ENCODE results near the gene GFOD1.

GFOD1 gene

DNA sequence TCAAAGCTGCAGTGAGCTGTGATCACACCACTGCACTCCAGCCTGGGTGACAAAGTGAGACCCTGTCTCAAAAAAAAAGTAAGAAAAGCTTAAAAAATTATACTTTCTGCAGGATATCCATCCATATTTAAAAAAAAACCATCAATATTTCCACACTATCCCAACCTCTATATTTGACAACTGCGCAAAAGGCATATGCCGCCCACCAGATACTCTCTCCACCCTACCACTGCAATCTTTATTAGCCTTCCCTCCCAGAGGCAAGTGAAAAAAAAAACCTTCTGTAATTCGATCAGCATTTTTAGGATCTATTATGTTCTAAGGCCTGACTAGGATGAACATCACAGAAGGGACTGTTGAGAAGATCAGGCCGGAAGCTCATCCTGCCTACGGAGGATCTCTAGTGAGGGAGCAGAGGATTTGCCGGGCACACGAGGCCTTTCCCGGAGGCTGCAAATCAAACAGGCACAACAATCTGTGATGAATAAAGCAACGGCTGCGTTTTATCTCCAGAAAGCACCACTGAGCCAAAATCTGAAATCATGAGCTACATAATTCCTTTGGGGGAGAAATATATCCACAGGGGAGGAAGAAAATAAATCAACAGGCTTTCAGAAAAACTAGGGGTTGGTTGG is 65.9 kb downstream of the GFOD1 start:
- FAIRE-seq, result no peak

DNA sequence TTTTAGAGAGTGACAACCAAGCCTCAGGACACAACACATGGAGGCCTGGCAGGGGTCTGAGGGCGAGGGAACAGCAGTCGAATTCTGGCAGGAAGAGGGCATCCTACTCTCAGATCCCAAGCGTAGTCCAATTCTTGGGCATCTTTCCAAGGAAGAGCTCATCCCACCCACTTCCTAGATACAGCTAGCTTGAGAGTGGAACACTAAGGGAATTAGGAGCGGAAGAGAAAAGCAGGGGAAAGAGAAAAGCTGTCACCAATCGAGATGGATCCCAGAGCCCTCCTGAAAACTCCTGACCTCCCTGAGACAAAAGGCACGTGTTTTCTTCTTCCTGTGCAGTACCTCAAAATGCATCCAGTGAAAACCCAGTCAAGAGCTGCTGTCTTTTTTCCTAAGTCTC is 67.1 kb downstream of the GFOD1 start:
- no peak for FAIRE-seq

DNA sequence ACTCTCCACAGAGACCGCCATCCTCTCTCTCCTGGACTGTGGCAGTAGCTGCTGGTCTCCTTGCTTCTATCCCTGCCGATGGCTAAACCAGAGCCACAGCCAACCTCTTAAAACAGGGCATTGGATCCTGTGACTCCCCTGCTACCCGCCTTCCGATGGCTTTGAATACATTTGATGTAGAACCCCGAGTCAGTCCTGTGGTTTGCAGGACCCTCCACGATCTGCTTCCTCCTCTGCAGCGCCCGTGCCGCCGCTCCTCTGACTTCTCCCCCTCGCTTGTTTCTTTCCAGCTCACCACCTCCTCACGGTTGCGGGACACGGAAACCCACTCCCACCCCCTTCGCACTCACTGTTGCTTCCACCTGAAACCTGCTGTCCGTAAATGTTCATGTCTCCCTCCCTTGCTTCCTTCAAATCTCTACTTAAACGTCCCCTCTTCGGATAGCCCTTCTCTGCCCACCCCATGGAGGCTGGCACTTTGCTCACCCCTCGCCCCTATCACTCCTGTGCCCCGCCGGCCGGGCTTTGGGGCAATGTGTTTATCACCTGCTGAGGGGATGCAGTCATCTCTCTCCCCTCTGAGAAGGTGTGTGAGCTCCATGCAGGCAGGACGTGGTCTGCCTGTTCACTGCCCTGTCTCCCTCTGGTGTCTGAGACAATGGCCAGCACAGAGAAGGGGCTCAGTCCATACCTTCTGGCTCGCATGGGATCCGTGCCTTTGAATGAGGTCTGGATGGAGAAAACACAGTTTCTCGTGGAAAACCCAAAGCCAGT is 67.8 kb downstream of the GFOD1 start:
- no peak for FAIRE-seq

DNA sequence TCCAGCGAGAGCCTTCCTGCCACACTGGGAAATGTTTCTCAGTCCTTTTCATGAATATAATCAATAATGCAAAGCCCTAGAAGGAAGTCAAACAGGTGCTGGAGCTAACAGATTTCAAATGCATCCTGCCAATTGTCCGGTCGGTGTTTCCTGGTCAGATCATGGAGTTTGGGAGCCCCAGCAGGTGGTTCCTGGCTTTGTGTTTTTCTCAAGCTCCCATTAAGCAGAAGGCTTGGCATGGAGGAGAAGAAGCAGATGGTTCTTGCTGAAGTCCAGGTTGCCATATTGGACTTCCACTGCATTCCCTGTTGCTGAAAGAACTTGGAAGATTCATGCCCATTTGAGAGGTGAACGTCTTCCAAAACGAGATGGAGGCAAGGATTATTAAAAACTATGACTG is 68.6 kb downstream of the GFOD1 start:
- no peak for FAIRE-seq

DNA sequence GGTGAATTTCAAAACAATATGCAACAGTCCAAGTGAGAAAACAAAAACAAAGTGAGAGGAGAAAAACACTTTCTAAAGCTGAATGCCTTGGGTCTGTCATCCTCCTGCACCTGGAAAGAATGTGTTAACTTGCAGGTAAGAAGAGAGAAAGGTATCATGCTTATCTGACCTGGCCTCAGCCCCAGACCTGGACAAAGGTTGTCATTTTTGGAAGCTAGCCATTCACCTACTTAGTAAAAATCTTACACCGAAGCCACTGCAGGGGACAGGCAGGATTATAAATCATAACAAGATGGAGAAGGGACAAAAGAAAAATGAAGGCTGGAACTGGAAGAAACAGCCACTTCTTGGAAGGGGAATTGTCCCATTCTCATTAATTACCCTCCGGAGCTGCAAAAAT is 69.4 kb downstream of the GFOD1 start:
- no peak for FAIRE-seq

DNA sequence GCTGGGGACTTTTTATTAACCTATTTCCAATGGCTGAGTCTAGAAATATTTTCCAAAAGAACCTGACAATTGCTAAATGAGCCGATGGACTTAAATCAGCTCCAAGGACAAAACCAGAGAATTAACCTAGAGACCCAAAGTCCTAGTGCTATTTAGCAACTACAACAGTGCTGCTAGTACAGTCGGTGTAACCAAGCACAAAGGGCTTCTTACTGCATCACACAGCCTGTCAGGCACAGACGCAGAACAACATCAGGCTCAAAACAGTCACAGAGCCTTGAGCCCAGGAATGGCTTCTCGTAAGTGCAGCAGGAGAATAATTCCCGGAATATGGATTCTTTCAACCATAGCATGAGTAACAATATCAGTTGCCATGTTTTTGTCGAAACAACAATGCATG is 70.0 kb downstream of the GFOD1 start:
- no peak for FAIRE-seq

DNA sequence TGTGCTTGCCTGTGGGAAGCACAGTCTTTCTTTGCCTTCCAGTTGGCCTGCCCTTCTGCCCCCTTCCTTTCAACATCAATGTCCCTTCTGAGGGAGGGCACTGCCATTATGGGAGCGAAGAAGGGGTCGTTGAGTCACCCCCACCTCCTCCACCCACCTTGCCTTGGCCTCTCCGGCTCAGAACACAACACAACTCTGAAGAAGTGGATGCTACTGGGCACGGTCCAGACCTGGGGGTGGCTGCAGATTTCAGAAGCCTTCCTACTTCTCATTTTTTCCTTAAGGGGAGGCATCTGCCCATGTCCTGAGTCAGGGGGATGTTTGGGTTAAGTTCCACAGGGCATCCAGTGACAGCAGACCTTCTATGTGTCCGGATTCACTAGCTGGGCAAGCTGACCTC is 72.1 kb downstream of the GFOD1 start:
- FAIRE-seq, result no peak

DNA sequence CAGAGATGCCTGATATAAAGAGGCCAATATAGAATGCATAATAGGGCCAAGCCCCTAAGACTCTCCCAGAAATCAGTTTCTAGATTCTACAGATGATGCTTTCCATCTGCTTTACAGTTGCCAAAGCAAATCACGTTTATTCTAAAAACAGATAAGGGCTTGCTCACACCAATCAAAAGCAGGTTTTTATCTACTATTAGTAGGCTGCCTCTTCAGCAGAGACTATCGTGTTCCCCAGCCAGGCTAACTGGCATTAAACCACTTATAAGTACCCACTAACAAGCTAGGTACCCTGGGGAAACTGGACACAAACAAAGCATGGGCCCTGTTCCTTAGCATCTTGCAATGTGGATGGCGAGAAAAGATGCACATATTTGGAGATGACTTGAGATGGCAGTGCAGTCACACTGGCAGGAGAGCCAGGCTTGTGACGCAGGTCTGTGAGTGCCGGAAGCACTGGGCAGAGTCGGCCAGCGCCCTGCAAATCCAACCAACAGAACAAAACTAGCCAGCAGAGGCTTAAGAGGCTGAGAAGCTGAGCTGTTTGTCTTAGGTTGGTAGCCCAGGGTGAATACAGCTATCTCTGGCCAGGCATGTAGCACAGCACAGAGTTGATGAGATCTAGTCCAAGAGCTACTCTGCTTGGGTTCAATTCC is 73.4 kb downstream of the GFOD1 start:
- FAIRE-seq, result no peak

DNA sequence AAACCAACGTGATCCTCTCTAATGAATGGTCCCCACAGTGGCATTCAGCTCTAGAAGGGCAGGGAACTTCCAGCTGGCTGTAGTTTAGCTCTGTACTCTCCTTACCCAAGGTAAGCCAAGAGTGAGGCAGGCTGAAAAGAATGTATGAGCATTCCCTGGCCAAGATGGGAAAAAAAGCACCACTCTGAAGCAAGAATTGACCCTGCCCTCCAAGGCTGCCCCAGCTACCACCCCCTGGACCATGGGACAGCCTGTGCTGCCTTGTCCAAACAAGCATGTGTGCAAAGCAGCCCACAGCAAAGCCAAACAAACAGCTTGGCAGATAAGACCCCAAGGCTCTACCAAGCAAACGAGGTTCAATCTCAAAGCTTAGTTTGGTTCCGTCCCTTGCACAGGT is 73.9 kb downstream of the GFOD1 start:
- FAIRE-seq, result no peak

DNA sequence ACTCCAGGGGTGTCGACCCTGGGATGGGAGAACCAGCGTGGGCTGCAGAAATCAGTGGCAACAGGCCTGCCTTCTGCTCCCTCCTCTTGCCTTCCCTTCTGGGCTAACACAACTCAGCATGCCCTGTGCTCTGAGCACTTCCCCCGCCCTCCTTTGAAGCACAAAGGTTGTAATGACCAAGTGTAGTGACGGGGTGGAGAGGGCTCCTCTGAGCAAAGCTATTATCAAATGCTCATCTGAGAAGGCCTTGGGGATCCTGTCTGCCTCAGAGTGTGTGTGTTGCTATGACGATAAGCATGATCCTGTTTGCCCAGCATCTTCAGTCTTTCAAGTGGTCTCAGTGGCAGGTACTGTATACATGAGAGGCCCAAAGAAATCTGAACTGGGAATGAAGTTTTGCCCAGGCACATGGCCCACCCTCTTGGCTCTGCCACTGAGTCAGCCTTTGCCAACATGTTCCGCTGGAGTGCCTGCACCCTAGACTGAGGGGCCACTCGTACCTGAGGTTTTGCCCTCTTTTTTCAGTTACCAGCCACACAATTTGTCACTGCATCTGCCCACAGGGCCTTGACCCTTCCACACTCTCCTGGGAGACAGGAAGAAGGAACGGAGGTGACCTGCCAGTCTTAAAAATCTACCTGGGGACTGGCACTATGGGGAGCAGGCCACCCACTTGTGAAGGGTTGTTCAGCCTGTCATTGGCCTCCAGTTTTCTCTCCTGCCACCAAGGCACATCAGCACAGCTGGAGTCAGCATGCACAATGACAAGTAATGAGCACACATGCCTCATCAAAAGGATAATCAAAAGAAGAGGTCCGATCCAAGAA is 74.5 kb downstream of the GFOD1 start:
- no peak for FAIRE-seq

DNA sequence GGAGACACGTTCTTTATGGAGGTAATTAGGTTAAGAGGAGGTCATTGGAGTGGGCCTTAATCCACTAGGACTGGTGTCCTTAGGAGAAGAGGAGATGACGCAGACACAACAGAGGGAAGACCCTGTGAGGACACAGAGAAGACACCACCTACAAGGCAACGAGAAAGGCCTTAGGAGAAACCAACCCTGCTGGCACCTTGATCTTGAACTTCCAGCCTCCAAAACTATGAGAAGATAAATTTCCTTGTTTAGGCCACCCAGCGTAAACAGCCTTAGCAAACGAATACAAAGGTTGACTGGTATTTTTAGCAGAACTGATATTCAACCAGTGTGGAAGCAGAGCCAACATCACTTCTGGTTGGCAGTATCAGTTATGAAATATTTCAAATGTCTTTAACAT is 75.2 kb downstream of the GFOD1 start:
- no peak for FAIRE-seq

DNA sequence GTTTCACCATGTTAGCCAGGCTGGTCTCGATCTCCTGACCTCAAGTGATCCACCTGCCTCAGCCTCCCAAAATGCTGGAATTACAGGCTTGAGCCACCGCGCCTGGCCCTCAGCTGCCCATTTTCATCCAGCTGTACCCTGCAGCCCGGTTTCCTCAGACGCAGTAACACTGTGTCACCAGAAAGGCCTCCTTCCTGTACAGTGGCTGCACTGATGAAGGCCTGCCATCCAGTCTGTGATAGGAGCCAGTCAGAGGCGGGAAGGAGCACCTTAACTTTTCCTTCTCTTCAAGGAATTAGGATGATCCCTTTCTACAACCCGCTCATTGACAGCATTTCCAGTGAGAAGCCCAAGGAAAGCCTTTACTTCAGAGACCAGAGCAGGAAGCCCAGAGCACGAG is 75.9 kb downstream of the GFOD1 start:
- FAIRE-seq, result no peak

DNA sequence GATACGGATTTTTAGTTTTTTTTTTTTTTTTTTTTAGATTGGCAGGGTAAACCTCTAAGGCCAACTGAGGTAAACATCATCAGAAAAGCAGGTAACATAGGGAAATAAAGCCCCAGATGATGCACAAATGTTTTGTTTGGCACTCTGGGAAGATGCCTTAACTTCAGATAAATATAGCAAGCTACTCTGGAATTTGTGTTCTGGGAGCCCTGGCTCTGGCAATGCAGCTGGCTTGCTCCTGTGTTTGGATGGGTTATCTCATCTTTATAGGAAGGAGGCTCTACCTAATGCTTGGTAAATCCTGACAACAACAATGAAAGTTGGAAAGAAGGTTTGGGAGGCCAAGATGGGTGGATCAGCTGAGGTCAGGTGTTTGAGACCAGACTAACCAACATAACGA is 77.4 kb downstream of the GFOD1 start:
- no peak for FAIRE-seq

DNA sequence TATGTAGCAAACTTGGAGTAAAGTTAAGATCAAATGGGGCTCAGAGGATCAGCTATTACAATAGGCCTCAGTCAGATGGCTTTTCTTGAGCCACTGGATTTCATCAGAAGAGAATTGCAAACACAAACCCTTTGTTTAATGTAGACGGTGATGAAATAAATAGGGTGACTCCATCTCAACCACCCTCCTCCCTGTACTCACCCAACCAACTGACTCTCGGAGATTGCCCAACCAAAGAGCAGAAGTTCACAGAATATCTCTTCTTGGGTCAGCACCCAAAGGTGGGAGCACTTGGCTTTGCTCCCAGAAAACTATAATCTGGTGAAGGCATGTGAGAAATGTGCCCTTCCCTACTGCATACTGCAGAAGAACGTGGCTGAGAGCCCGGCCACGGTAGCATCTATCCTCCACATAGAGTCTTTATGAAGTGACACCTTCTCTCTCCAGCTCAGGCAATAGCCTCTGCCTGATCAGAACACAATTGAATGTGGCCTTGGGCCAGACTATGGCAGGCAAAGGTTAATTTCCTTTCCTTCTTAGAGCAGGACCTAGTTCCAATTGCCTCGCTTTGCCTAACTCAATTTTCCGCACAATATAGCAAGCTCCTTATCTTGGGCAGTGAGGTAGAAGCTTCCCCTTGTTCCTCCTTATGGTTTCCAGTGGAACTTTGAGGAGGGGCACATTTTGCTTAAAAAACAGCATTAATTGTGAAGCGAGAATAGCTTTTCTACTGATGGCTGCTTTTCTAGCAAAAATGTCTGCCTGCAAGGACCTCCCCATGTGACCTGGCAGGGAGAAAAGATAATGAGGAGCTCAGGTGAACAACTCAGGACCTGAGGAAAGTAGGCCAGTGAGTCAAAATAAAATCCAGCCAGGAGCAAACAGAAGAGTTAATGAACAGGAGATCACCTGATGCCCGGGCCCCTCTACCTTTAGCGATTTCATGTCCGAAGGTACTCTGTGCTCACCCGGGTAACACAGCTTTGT is 79.4 kb downstream of the GFOD1 start:
- FAIRE-seq, result no peak

DNA sequence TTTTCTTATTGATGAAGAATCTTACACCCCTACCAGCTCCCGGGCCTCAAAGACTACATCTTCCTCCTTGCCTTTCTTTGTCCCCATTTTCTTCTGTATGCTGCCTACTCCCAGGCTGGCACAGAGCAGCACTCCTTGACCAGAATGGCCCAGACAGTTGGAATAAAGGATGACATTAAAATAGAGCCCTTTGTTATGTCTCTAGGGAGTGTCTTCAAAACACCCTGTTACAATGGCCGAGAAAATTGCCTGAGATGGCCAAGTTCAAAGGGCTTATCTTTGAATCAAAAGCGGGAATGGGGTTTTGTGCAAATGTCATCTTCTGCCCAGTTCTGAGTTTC is 80.1 kb downstream of the GFOD1 start:
- FAIRE-seq, result no peak

DNA sequence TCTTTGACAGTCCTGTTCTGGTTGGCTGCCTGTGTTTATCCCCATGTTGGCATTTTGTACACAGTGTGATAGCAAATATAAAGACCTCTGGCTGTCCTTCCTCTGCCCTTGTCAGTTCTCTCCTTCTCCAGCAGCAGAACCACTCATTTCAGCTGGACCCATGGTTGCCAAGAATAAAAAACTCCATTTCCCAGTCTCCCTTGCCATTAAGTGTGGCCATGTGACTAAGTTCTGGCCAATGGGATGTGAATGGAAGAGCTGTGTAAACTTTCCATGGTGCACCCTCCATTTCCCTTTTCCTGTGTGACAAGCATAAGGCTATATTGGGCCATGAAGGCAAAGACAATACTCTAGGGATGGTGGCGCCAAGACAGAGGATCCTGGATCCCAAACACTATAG is 80.6 kb downstream of the GFOD1 start:
- no peak for FAIRE-seq

DNA sequence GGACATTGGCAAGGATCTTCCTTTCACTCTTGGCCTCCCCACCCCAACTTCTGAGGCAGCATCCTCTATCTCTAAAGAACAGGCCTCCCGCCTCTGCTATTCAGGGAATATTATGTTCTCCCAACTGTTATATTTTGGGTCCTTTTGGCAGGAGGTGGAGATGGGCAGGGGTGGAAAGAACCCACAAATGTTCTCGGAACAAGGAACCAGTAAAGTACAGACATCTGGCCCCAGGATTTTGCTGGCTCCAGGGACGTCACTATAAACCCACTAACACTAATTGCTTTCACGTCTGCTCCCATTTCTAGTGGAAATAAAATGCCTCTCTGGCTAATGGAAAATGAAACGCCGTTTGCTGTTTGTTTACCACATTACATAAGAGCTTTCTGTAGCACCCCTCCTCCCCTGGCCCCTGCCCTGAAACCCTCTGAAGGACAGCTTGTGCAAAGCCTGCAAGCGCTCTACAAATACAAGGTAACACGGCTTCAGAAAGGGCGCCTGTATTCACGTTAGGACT is 81.4 kb downstream of the GFOD1 start:
- FAIRE-seq, result no peak

DNA sequence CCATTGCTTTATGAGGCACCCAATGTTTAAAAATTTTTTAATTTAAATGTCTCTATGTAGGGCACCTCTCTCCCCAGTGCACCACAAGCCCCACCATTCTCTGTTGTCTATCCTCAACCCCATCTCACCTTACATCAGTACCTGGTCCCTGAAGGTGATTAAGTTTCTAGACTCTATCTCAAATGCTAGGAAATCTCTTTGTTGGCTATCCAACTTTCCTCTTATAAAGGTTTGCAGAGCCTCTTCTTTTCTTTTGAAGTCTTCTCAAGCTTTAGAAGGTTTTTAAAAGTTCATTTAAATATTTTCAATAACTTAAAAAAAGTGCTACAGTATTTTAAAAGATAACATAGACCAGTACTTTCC is 82.5 kb downstream of the GFOD1 start:
- FAIRE-seq, result no peak

DNA sequence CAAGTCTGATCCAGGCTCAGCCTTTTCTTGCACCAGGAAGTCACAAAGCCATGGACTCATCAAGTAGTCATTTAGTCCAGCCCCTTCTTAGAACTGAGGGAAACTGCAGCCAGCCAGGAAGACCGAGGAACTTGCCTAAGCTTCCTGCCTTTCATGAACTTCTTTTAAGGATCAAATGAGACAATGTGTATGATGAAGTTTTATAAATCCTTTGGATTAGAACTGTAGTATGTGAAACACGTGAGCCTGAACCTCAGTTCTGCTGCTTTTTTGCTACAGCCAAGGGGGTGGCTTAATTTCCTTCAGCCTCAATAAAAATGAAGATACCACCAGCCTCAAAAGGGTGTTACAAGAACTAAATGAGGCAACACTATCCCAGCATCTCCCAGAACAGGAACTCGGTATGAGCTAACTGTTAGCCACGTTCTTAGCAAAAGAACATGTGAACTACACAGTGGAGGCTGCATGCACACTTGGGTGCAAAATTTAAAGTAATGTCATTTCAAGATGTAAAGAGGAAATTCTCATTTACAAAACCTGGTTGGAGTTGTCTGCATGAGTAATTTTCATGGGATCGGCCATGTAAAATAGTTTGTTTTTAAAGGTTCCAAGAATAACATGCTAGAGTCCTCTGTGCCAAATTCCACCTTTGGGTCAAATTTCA is 83.0 kb downstream of the GFOD1 start:
- no peak for FAIRE-seq

DNA sequence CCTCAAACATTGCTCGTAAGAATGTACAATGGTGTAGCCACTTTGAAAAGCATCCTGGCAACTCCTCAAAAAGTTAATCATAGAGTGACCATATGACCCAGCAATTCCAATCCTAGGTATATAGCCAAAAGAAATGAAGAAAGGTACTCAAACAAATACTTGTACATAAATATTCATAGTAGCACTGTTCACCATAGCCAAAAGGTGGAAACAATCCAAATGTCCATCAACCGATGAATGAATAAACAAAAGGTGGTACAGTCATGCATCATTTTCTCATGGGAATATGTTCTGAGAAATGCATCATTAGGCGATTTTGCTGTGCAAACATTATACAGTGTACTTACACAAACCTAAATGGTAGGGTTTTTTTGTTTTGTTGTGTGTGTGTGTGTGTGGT is 84.7 kb downstream of the GFOD1 start:
- no peak for FAIRE-seq

DNA sequence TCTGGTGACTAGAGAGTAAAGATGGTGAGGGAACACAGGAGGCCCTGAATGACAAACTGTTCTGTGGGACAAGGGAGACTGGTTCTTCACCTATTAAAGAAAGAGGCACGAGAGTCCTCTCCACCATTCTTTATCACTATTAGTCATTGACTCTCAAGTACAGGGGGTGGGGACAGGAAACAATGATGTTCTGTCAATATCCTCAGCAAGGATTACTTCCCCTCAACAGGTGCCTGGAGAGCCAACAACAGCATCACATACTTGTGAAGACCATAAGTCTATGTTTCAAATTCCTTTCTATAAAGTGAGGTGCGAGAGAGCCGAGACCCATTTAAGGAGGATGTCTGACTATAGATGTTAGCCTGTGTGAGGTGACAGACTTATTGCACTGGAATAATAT is 86.6 kb downstream of the GFOD1 start:
- no peak for FAIRE-seq

All from islet of Langerhans (tissue), 1 donor.